ENCODE data around the gene CCPG1.

DNA sequence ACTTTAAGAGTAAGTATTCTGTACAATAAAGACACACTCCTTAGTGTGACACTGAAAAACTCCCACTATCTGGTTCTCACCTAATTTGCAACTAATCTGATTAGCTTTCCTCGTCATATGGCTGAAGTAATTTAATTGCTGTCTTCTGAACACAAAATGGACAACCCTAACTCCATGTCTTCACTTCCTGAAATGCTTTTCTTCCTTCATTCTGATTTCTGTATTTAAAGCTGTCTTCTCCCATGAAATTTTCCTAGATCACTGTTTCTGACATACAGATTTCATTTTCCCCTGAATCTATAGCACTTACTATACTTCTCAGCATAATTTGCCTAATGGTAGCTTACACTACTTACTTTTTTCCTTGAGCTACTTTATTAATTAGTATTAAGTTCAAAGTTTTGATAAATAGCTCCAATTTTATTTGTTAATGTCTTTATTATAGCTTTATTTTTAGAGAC, 6.3 kb downstream of the CCPG1 start:
- TF ChIP-seq PATZ1 (tag by site-specific recombination; IDR thresholded peaks at IDR 0.05) (no peak), CTCF (tag by site-specific recombination; IDR thresholded peaks at IDR 0.05) (no peak), ZNF776 (tag by site-specific recombination; IDR thresholded peaks at IDR 0.05; ENCODE audit: borderline replicate concordance) (no peak), ZNF707 (tag by site-specific recombination; IDR thresholded peaks at IDR 0.05) (no peak), ZNF510 (tag by site-specific recombination; IDR thresholded peaks at IDR 0.05; ENCODE audit: insufficient replicate concordance) (no peak), ZNF138 (tag by site-specific recombination; IDR thresholded peaks at IDR 0.05; ENCODE audit: borderline replicate concordance) (no peak), ZNF677 (tag by site-specific recombination; IDR thresholded peaks at IDR 0.05) (no peak), ZBTB44 (tag by site-specific recombination; IDR thresholded peaks at IDR 0.05) (no peak), ZNF530 (tag by site-specific recombination; IDR thresholded peaks at IDR 0.05; ENCODE audit: low read depth) (no peak), ZFP41 (tag by site-specific recombination; IDR thresholded peaks at IDR 0.05; ENCODE audit: borderline replicate concordance) (no peak), YY1 (tag by site-specific recombination; IDR thresholded peaks at IDR 0.05) (no peak), ZNF324 (tag by site-specific recombination; IDR thresholded peaks at IDR 0.05) (no peak)
- TF ChIP-seq, protein P1, sequence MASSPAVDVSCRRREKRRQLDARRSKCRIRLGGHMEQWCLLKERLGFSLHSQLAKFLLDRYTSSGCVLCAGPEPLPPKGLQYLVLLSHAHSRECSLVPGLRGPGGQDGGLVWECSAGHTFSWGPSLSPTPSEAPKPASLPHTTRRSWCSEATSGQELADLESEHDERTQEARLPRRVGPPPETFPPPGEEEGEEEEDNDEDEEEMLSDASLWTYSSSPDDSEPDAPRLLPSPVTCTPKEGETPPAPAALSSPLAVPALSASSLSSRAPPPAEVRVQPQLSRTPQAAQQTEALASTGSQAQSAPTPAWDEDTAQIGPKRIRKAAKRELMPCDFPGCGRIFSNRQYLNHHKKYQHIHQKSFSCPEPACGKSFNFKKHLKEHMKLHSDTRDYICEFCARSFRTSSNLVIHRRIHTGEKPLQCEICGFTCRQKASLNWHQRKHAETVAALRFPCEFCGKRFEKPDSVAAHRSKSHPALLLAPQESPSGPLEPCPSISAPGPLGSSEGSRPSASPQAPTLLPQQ (tag by site-specific recombination; IDR thresholded peaks at IDR 0.05) = no peak
- TF ChIP-seq, protein P2, sequence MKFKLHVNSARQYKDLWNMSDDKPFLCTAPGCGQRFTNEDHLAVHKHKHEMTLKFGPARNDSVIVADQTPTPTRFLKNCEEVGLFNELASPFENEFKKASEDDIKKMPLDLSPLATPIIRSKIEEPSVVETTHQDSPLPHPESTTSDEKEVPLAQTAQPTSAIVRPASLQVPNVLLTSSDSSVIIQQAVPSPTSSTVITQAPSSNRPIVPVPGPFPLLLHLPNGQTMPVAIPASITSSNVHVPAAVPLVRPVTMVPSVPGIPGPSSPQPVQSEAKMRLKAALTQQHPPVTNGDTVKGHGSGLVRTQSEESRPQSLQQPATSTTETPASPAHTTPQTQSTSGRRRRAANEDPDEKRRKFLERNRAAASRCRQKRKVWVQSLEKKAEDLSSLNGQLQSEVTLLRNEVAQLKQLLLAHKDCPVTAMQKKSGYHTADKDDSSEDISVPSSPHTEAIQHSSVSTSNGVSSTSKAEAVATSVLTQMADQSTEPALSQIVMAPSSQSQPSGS (tag by site-specific recombination; IDR thresholded peaks at IDR 0.05; ENCODE audit: low read depth) = no peak
